ENCODE results near the gene FXYD7. TPM values are rescaled to one million over a fixed set of nuclear protein-coding genes. Genes with fewer than 3 reads are reported as not detected.

Gene FXYD7
- total RNA-seq, 1 experiment from 2014 or later = not detected

DNA sequence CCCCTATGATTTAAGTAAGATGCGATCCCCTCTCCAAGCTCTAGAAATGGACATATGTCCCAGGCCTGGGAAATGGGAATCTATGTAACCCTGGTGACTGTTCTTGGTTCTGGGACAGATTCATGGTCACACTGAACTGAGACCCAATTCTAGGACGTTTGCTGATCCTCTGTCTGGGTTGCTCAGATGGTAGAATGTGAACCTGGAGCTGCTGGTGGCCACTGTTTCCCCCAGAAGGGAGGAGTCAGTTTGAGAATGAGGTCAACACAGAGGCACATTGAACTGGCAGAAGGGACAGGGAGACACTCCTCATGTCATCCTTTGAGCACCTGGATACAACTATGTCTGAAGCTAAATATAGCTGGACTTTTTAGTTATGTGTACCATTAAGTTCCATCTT, 56.4 kb downstream of the FXYD7 start:
- BruUV-seq (replicated peaks) = no TSS peak
- no peak overlapping the region for H3K4me3 Mint-ChIP-seq (ENCODE audit: unreplicated experiment)
- no peak for TF ChIP-seq CTCF (IDR thresholded peaks at IDR 0.05; ENCODE audit: unreplicated experiment)

DNA sequence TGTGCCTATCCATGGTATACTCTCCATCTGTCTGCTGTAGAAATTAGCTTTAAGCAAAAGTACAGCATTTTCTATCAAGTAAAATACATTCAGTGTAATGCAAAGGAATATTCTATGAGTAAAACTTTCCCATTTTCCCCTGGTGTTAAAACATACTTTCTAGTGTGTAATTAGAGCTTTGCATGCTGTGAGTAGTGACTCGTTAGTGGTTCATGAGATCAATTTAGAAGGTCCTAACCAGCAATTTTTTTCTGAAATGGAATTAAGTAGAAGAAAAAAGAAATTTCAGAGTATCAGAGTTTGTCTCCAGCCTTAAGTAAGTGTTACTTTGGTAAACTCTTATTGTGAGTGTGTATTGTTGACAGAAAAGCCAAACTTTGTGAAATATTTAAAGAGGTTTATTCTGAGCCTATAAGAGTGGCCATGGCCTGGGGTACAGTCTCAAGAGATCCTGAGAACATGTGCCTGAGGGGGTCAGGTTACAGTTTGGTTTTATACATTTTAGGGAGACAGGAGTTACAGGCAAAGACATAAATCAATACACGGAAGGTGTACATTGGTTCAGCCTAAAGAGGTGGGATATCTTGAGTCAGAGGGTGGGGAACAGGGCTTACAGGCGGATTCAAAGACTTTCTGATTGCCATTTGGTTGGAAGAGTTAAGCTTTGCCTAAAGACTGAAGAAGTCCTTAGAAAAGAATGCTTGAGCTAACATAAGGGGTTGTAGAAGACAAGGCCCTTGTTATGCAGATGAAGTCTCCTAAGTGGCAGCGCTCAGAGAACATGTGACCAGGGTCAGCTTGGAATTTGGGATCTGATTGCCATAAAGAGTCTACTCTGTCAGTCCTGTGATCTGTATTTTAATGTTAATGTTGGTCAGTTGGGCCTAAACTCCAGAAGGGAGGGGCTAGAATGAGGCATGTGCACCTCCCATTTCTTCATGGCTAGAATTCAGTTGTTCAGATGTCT, 60.0 kb downstream of the FXYD7 start:
- POLR2A ChIA-PET = interaction anchor here (1.4 kb wide), 1 partner anchor 11 kb away, joined by 4 read pairs; no protein-coding TSS in a partner anchor
- no peak overlapping the region for H3K4me3 Mint-ChIP-seq (ENCODE audit: unreplicated experiment)

More for the DNA sequence above, 56.4 kb downstream of the FXYD7 start:
- POLR2A ChIA-PET = interaction anchor here (0.6 to 0.7 kb wide), 2 partner anchors 72 to 75 kb away, joined by 3 read pairs; no protein-coding TSS in a partner anchor
- Mint-ChIP-seq H3K36me3 (ENCODE audit: insufficient read depth, unreplicated experiment) (no peaks in the 10 kb centered on the region), H3K27me3 (ENCODE audit: insufficient read depth, unreplicated experiment) (peaks cover 22% of the 10 kb centered on the region), H3K27ac (ENCODE audit: low read depth, unreplicated experiment) (no peak overlapping the region), H3K4me1 (ENCODE audit: insufficient read depth, unreplicated experiment) (no peaks in the 10 kb centered on the region), H3K9me3 (ENCODE audit: unreplicated experiment) (no peaks in the 10 kb centered on the region)
- DNase-seq (ENCODE audit: unreplicated experiment) = no peak
- CTCF ChIA-PET = interaction anchor here (0.8 to 2.1 kb wide), 4 partner anchors 28 to 64 kb away, joined by 3 to 7 read pairs (median 3); no protein-coding TSS in a partner anchor
- intact Hi-C loops (cut with micrococcal nuclease) = no loop called here

More for the DNA sequence above, 60.0 kb downstream of the FXYD7 start:
- CTCF ChIA-PET = interaction anchor here (0.6 to 0.7 kb wide), 2 partner anchors 11 to 159 kb away, joined by 3 read pairs; no protein-coding TSS in a partner anchor
- Mint-ChIP-seq H3K36me3 (ENCODE audit: insufficient read depth, unreplicated experiment) (no peaks in the 10 kb centered on the region), H3K27me3 (ENCODE audit: insufficient read depth, unreplicated experiment) (peaks cover 22% of the 10 kb centered on the region), H3K27ac (ENCODE audit: low read depth, unreplicated experiment) (no peak overlapping the region), H3K9me3 (ENCODE audit: unreplicated experiment) (no peaks in the 10 kb centered on the region), H3K4me1 (ENCODE audit: insufficient read depth, unreplicated experiment) (no peaks in the 10 kb centered on the region)
- BruUV-seq (replicated peaks) = no TSS peak
- DNase-seq (ENCODE audit: unreplicated experiment) = no peak
- no peak for TF ChIP-seq CTCF (IDR thresholded peaks at IDR 0.05; ENCODE audit: unreplicated experiment)
- intact Hi-C loops (cut with micrococcal nuclease) = no loop called here

Other genes with a start within 250 kb of the FXYD7 start
- gene ZNF30, start 216.4 kb upstream of the FXYD7 start, total RNA-seq (2022) = 2.3 and 4.0 TPM in 2 replicates
- 0.40 and 1.0 TPM in 2 replicates for gene ZNF792, start 179.0 kb upstream of the FXYD7 start, total RNA-seq (2022)
- gene GRAMD1A, start 142.9 kb upstream of the FXYD7 start, total RNA-seq (2022) = 46.7 and 48.1 TPM in 2 replicates
- gene SCN1B, start 112.8 kb upstream of the FXYD7 start, total RNA-seq (2022) = 0.19 and 0.27 TPM in 2 replicates
- not detected in 2 replicates for gene HPN, start 101.5 kb upstream of the FXYD7 start, total RNA-seq (2022)
- 4.3 and 6.9 TPM in 2 replicates for gene FXYD3, start 27.4 kb upstream of the FXYD7 start, total RNA-seq (2022)
- gene LGI4, start 8.2 kb upstream of the FXYD7 start, total RNA-seq (2022) = 0.91 TPM in 1 of 2 replicates, not detected in the other
- not detected in 2 replicates for gene FXYD1, start 4.4 kb upstream of the FXYD7 start, total RNA-seq (2022)
- 150 and 159 TPM in 2 replicates for gene FXYD5, start 11.5 kb downstream of the FXYD7 start, total RNA-seq (2022)
- gene FAM187B, start 85.5 kb downstream of the FXYD7 start, total RNA-seq (2022) = not detected in 2 replicates
- gene LSR, start 105.7 kb downstream of the FXYD7 start, total RNA-seq (2022) = 60.6 and 64.1 TPM in 2 replicates
- 81.6 and 95.7 TPM in 2 replicates for gene USF2, start 125.7 kb downstream of the FXYD7 start, total RNA-seq (2022)
- not detected in 2 replicates for gene HAMP, start 139.3 kb downstream of the FXYD7 start, total RNA-seq (2022)
- gene MAG, start 148.9 kb downstream of the FXYD7 start, total RNA-seq (2022) = not detected in 2 replicates
- gene CD22, start 185.9 kb downstream of the FXYD7 start, total RNA-seq (2022) = 0.56 and 1.7 TPM in 2 replicates
- not detected in 2 replicates for gene FFAR1, start 204.6 kb downstream of the FXYD7 start, total RNA-seq (2022)
- gene FFAR3, start 215.2 kb downstream of the FXYD7 start, total RNA-seq (2022) = not detected in 2 replicates
- not detected in 2 replicates for gene GPR42, start 227.8 kb downstream of the FXYD7 start, total RNA-seq (2022)

Measured in MCF 10A (cell line).